ENCODE data around the gene EXOG. TPM values are rescaled to one million over a fixed set of nuclear protein-coding genes. Genes with fewer than 3 reads are reported as not detected.

The EXOG gene
- total and polyA plus RNA-seq, 2 donors (not counting 1 experiment from before 2014, with no cell fraction given): 14.2 to 16.4 TPM

DNA sequence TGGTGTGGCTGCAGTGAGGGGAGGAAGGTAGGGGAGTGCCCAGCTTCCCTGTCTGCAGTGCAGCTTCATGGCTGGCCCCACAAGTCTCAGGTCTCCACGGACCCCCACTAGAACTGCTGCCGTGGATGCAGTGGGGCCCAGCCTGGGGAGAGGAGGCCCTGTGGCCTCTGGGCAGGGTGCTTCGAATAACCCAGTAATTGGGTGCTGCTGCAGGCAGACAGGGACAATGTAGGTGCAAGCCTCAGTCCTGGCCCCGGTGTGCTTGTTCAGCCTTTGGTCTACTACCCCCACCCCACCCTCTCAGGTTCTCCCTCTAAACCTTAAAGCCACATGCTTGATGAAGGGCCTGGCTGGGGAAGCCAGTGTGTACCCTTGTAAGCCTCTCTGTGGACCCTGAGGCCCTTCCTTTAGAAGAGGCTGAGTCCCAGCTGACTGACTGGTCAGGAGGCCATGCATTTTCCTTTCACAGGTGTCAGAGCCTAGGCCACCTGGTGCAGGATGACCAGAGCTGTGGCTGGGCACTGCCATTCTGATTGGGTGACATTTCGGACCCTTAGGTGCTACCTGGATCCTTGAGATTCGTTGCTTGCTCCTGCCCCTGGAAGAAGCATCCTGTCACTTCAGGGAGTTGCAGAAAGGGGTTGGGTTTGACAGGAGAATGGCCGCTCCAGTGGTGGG lies 21.1 kb upstream of the EXOG start:
- Histone ChIP-seq H3K4me1 (ENCODE audit: control insufficient read depth, extremely low read depth, insufficient read depth, low read length) (no peaks in the 10 kb centered on the region), H3K4me2 (ENCODE audit: extremely low read depth, insufficient read depth, low read length) (no peak overlapping the region), H3K9me3 (ENCODE audit: control insufficient read depth, insufficient read depth, low read depth, low read length) (no peaks in the 10 kb centered on the region), H3K9ac (ENCODE audit: insufficient read depth, low read length) (no peak overlapping the region), H3K4me3 (replicated peaks in 1 of 4; ENCODE audit: control extremely low read depth in 1 of 4, insufficient read depth in 1 of 4, low read depth in 3 of 4, low read length in 4 of 4) (no peak overlapping the region), H4K20me1 (ENCODE audit: control insufficient read depth, extremely low read depth, insufficient read depth, low read length) (no peaks in the 10 kb centered on the region), H3K27me3 (ENCODE audit: control insufficient read depth, insufficient read depth, low read length) (no peaks in the 10 kb centered on the region), H2AFZ (ENCODE audit: low read length) (no peak overlapping the region), H3K36me3 (ENCODE audit: control insufficient read depth, insufficient read depth, low read length) (no peaks in the 10 kb centered on the region), H3K27ac (ENCODE audit: insufficient read depth, low read length) (no peak overlapping the region), H3K79me2 (ENCODE audit: control insufficient read depth, insufficient read depth, low read length) (no peaks in the 10 kb centered on the region)
- no peak for DNase-seq (ENCODE audit: low read depth in 2 of 2)
- TF ChIP-seq CTCF (conservative IDR thresholded peaks at IDR 0.05 in 1 of 2, IDR thresholded peaks at IDR 0.05 in 1 of 2; ENCODE audit: low read depth in 1 of 2, low read length in 2 of 2) (no peak), EZH2 (IDR thresholded peaks at IDR 0.05; ENCODE audit: low read length, missing control alignments) (no peak)

GRCh38 chr3:38475716-38476115 lies 20.4 kb upstream of the EXOG start:
- Histone ChIP-seq H3K27ac (ENCODE audit: insufficient read depth, low read length) (no peak overlapping the region), H3K4me2 (ENCODE audit: extremely low read depth, insufficient read depth, low read length) (no peak overlapping the region), H3K79me2 (ENCODE audit: control insufficient read depth, insufficient read depth, low read length) (no peaks in the 10 kb centered on the region), H4K20me1 (ENCODE audit: control insufficient read depth, extremely low read depth, insufficient read depth, low read length) (no peaks in the 10 kb centered on the region), H2AFZ (ENCODE audit: low read length) (no peak overlapping the region), H3K9ac (ENCODE audit: insufficient read depth, low read length) (no peak overlapping the region), H3K4me3 (replicated peaks in 1 of 4; ENCODE audit: control extremely low read depth in 1 of 4, insufficient read depth in 1 of 4, low read depth in 3 of 4, low read length in 4 of 4) (no peak overlapping the region), H3K9me3 (ENCODE audit: control insufficient read depth, insufficient read depth, low read depth, low read length) (no peaks in the 10 kb centered on the region), H3K36me3 (ENCODE audit: control insufficient read depth, insufficient read depth, low read length) (no peaks in the 10 kb centered on the region), H3K4me1 (ENCODE audit: control insufficient read depth, extremely low read depth, insufficient read depth, low read length) (no peaks in the 10 kb centered on the region), H3K27me3 (ENCODE audit: control insufficient read depth, insufficient read depth, low read length) (no peaks in the 10 kb centered on the region)
- TF ChIP-seq CTCF (conservative IDR thresholded peaks at IDR 0.05 in 1 of 2, IDR thresholded peaks at IDR 0.05 in 1 of 2; ENCODE audit: low read depth in 1 of 2, low read length in 2 of 2) (no peak), EZH2 (IDR thresholded peaks at IDR 0.05; ENCODE audit: low read length, missing control alignments) (no peak)
- no peak for DNase-seq (ENCODE audit: low read depth in 2 of 2)

GRCh38 chr3:38476157-38476756 lies 19.9 kb upstream of the EXOG start:
- Histone ChIP-seq H3K27me3 (ENCODE audit: control insufficient read depth, insufficient read depth, low read length) (no peaks in the 10 kb centered on the region), H3K4me2 (ENCODE audit: extremely low read depth, insufficient read depth, low read length) (no peak overlapping the region), H2AFZ (ENCODE audit: low read length) (no peak overlapping the region), H3K4me3 (replicated peaks in 1 of 4; ENCODE audit: control extremely low read depth in 1 of 4, insufficient read depth in 1 of 4, low read depth in 3 of 4, low read length in 4 of 4) (no peak overlapping the region), H3K9me3 (ENCODE audit: control insufficient read depth, insufficient read depth, low read depth, low read length) (no peaks in the 10 kb centered on the region), H3K79me2 (ENCODE audit: control insufficient read depth, insufficient read depth, low read length) (no peaks in the 10 kb centered on the region), H3K27ac (ENCODE audit: insufficient read depth, low read length) (no peak overlapping the region), H3K9ac (ENCODE audit: insufficient read depth, low read length) (no peak overlapping the region), H4K20me1 (ENCODE audit: control insufficient read depth, extremely low read depth, insufficient read depth, low read length) (no peaks in the 10 kb centered on the region), H3K4me1 (ENCODE audit: control insufficient read depth, extremely low read depth, insufficient read depth, low read length) (no peaks in the 10 kb centered on the region), H3K36me3 (ENCODE audit: control insufficient read depth, insufficient read depth, low read length) (no peaks in the 10 kb centered on the region)
- TF ChIP-seq EZH2 (IDR thresholded peaks at IDR 0.05; ENCODE audit: low read length, missing control alignments) (no peak), CTCF (conservative IDR thresholded peaks at IDR 0.05 in 1 of 2, IDR thresholded peaks at IDR 0.05 in 1 of 2; ENCODE audit: low read depth in 1 of 2, low read length in 2 of 2) (no peak)
- no peak for DNase-seq (ENCODE audit: low read depth in 2 of 2)

Data from fibroblast of lung (primary cell).